ENCODE measurements around the gene CPT1B. TPM values are rescaled to one million over a fixed set of nuclear protein-coding genes. Genes with fewer than 3 reads are reported as not detected.

Gene CPT1B
- polyA plus RNA-seq, 3 donors from 2014 or later: 0.09 to 2.9 TPM; not detected in 1

- DNase-seq: no peak
- Mint-ChIP-seq H3K36me3 (peaks cover 0 to 1% (median 0%) of the 10 kb centered on the region in 3 donors), H3K9me3 (no peaks in the 10 kb centered on the region), H3K27ac (peak overlapping the region in 1 of 6 donors; percentile 40), H3K27me3 (ENCODE audit: low read depth in 3 of 3) (peaks cover 8 to 16% (median 9%) of the 10 kb centered on the region in 3 donors), H3K4me3 (peak overlapping the region in 2 of 5 donors; percentile 23 to 29), H3K4me1 (peaks cover 22 to 26% of the 10 kb centered on the region in 2 donors)
Measured at GRCh38 chr22:50564289-50564688, 13.9 kb downstream of the CPT1B start.

GRCh38 chr22:50563413-50564160, 14.6 kb downstream of the CPT1B start:
- no peak for DNase-seq
- no peaks in the 10 kb centered on the region for H3K36me3 Mint-ChIP-seq
- H3K9me3 Mint-ChIP-seq: no peaks in the 10 kb centered on the region
- peaks cover 8 to 16% (median 9%) of the 10 kb centered on the region in 3 donors for H3K27me3 Mint-ChIP-seq (ENCODE audit: low read depth in 3 of 3)
- H3K4me3 Mint-ChIP-seq: peak overlapping the region; percentile 92 to 97 (median 94)
- H3K4me1 Mint-ChIP-seq: peaks cover 22 to 26% of the 10 kb centered on the region in 2 donors
- peak overlapping the region; percentile 15 to 94 (median 90) for H3K27ac Mint-ChIP-seq

GRCh38 chr22:50562523-50563412, 15.5 kb downstream of the CPT1B start, which contains the start of gene SYCE3:
Gene SYCE3 (minus strand): TSS chr22:50562919. CDS start chr22:50556405, 6,514 bp downstream.
- Mint-ChIP-seq H3K4me3 (peak within 1 kb of the TSS; percentile 92 to 97 (median 94)), H3K36me3 (no peaks in the 10 kb centered on the region), H3K9me3 (no peaks in the 10 kb centered on the region), H3K4me1 (peaks cover 22 to 26% of the 10 kb centered on the region in 2 donors), H3K27me3 (ENCODE audit: low read depth in 3 of 3) (peaks cover 8 to 18% (median 9%) of the 10 kb centered on the region in 3 donors), H3K27ac (peak within 1 kb of the TSS; percentile 92 to 99 (median 96))
- DNase-seq: peak; percentile 97 to 98 (median 98)

- peaks cover 8 to 18% (median 9%) of the 10 kb centered on the region in 3 donors for H3K27me3 Mint-ChIP-seq (ENCODE audit: low read depth in 3 of 3)
- H3K4me3 Mint-ChIP-seq: peak overlapping the region; percentile 72 to 93 (median 84)
- H3K4me1 Mint-ChIP-seq: peaks cover 22 to 26% of the 10 kb centered on the region in 2 donors
- H3K27ac Mint-ChIP-seq: peak overlapping the region; percentile 89 to 99 (median 96)
- DNase-seq: peak; percentile 60 to 68 (median 67)
- H3K36me3 Mint-ChIP-seq: no peaks in the 10 kb centered on the region
- H3K9me3 Mint-ChIP-seq: no peaks in the 10 kb centered on the region
Measured at GRCh38 chr22:50561401-50562358, 16.5 kb downstream of the CPT1B start.

- DNase-seq: no peak
- H3K27me3 Mint-ChIP-seq (ENCODE audit: low read depth in 3 of 3): peaks cover 8 to 17% (median 9%) of the 10 kb centered on the region in 3 donors
- H3K4me3 Mint-ChIP-seq: no peak overlapping the region
- H3K27ac Mint-ChIP-seq: peak overlapping the region in 2 of 6 donors; percentile 96 to 99
- no peaks in the 10 kb centered on the region for H3K9me3 Mint-ChIP-seq
- H3K4me1 Mint-ChIP-seq: peaks cover 22 to 26% of the 10 kb centered on the region in 2 donors
- H3K36me3 Mint-ChIP-seq: no peaks in the 10 kb centered on the region
Measured at GRCh38 chr22:50560034-50560433, 18.2 kb downstream of the CPT1B start.

GRCh38 chr22:50556703-50557102, 21.5 kb downstream of the CPT1B start:
- no peaks in the 10 kb centered on the region for H3K36me3 Mint-ChIP-seq
- no peak for DNase-seq
- peaks cover 11 to 12% of the 10 kb centered on the region in 2 donors for H3K4me1 Mint-ChIP-seq
- H3K4me3 Mint-ChIP-seq: no peak overlapping the region
- H3K27me3 Mint-ChIP-seq (ENCODE audit: low read depth in 3 of 3): peaks cover 3 to 10% (median 4%) of the 10 kb centered on the region in 3 donors
- no peaks in the 10 kb centered on the region for H3K9me3 Mint-ChIP-seq
- no peak overlapping the region for H3K27ac Mint-ChIP-seq

- no peak overlapping the region for H3K27ac Mint-ChIP-seq
Measured at GRCh38 chr22:50553310-50553709, 24.9 kb downstream of the CPT1B start.

GRCh38 chr22:50551160-50551752, 27.0 kb downstream of the CPT1B start:
- Mint-ChIP-seq H3K27me3 (ENCODE audit: low read depth in 3 of 3) (no peaks in the 10 kb centered on the region), H3K27ac (no peak overlapping the region), H3K9me3 (no peaks in the 10 kb centered on the region), H3K4me3 (peak overlapping the region in 1 of 5 donors; percentile 25), H3K36me3 (no peaks in the 10 kb centered on the region), H3K4me1 (peaks cover 13 to 26% of the 10 kb centered on the region in 2 donors)
- DNase-seq: no peak

More at GRCh38 chr22:50553310-50553709, 24.9 kb downstream of the CPT1B start:
- Mint-ChIP-seq H3K27me3 (ENCODE audit: low read depth in 3 of 3) (peaks cover 0 to 2% (median 0%) of the 10 kb centered on the region in 3 donors), H3K4me3 (no peak overlapping the region), H3K4me1 (peaks cover 13 to 20% of the 10 kb centered on the region in 2 donors), H3K36me3 (no peaks in the 10 kb centered on the region), H3K9me3 (no peaks in the 10 kb centered on the region)
- no peak for DNase-seq

- no peak for DNase-seq
- peaks cover 0 to 2% (median 0%) of the 10 kb centered on the region in 3 donors for H3K27me3 Mint-ChIP-seq (ENCODE audit: low read depth in 3 of 3)
- no peaks in the 10 kb centered on the region for H3K9me3 Mint-ChIP-seq
- H3K27ac Mint-ChIP-seq: peak overlapping the region in 4 of 6 donors; percentile 28 to 65 (median 39)
- H3K36me3 Mint-ChIP-seq: no peaks in the 10 kb centered on the region
- H3K4me1 Mint-ChIP-seq: peaks cover 22 to 34% of the 10 kb centered on the region in 2 donors
- peak overlapping the region; percentile 44 to 80 (median 61) for H3K4me3 Mint-ChIP-seq
Measured at GRCh38 chr22:50550395-50550794, 27.8 kb downstream of the CPT1B start.

- Mint-ChIP-seq H3K9me3 (no peaks in the 10 kb centered on the region), H3K4me1 (peaks cover 34 to 47% of the 10 kb centered on the region in 2 donors), H3K27me3 (ENCODE audit: low read depth in 3 of 3) (peaks cover 0 to 2% (median 2%) of the 10 kb centered on the region in 3 donors), H3K36me3 (no peaks in the 10 kb centered on the region), H3K4me3 (peak overlapping the region; percentile 61 to 80 (median 76)), H3K27ac (peak overlapping the region in 5 of 6 donors; percentile 28 to 75 (median 49))
- no peak for DNase-seq
Measured at GRCh38 chr22:50548921-50549790, 29.1 kb downstream of the CPT1B start.

- H3K4me3 Mint-ChIP-seq: peak overlapping the region; percentile 39 to 68 (median 62)
- no peaks in the 10 kb centered on the region for H3K9me3 Mint-ChIP-seq
- peaks cover 39 to 50% of the 10 kb centered on the region in 2 donors for H3K4me1 Mint-ChIP-seq
- peak overlapping the region; percentile 53 to 80 (median 74) for H3K27ac Mint-ChIP-seq
- no peaks in the 10 kb centered on the region for H3K36me3 Mint-ChIP-seq
- DNase-seq: peak; percentile 60 to 71 (median 71)
- H3K27me3 Mint-ChIP-seq (ENCODE audit: low read depth in 3 of 3): peaks cover 0 to 6% (median 5%) of the 10 kb centered on the region in 3 donors
Measured at GRCh38 chr22:50548040-50548920, 29.9 kb downstream of the CPT1B start.

All from immature natural killer cell (primary cell).